HEK293 (cell line): ENCODE results near the gene USP3.

Source experiments
- CTCF ChIA-PET: fragments of 350-600 bp; formaldehyde crosslinking; extraction: SDS; loops from one replicate; lab custom pipeline; 2021; ENCODE audit warnings: antibody characterized with exemption; lab: Yijun Ruan, JAX
- POLR2A ChIA-PET: fragments of 300-600 bp; formaldehyde crosslinking; extraction: SDS; loops from one replicate; lab custom pipeline; 2020; ENCODE audit warnings: antibody characterized with exemption, inconsistent platforms; lab: Yijun Ruan, JAX
- H3K27ac ChIP-seq: fragments of 200-500 bp; sonication (Bioruptor generic); 2 replicates; pipeline ENCODE4 v1.5.1; 2014; ENCODE audit warnings: low read depth, low read length, control low read depth, inconsistent platforms; ENCODE audit errors: extremely low read depth
- H3K36me3 ChIP-seq, 2 experiments: fragments of 200-500 bp in 1 of 2; sonication (Bioruptor generic) in 1 of 2; 1 replicate in 1 of 2; 2 replicates in 1 of 2; pipeline ENCODE4 v1.5.1; 2014 to 2017; ENCODE audit warnings: inconsistent platforms in 2 of 2, low read length in 2 of 2; ENCODE audit not compliant: control insufficient read depth in 2 of 2, insufficient read depth in 1 of 2
- H3K4me1 ChIP-seq: fragments of 200-500 bp; sonication (Bioruptor generic); 2 replicates; pipeline ENCODE4 v1.5.1; 2014; ENCODE audit warnings: mild to moderate bottlenecking, low read length, inconsistent platforms; ENCODE audit not compliant: control insufficient read depth, insufficient read depth
- H3K4me3 ChIP-seq: 2 replicates; pipeline ENCODE4 v1.5.1; 2011; ENCODE audit warnings: low read depth, mild to moderate bottlenecking, control low read depth, low read length, moderate library complexity
- H3K9me3 ChIP-seq: fragments of 200-500 bp; sonication (Bioruptor generic); 2 replicates; pipeline ENCODE4 v1.5.1; 2014; ENCODE audit warnings: low read depth, low read length, inconsistent platforms; ENCODE audit not compliant: control insufficient read depth, insufficient read depth
- GLIS2 ChIP-seq: fragments of 450-650 bp; formaldehyde crosslinking; IDR thresholded peaks from 2 replicates; pipeline ENCODE4 v1.5.1; 2016; ENCODE audit warnings: missing biosample characterization, missing genetic modification characterization
- KLF10 ChIP-seq: fragments of 450-650 bp; IDR thresholded peaks from 2 replicates; pipeline ENCODE4 v1.5.1; 2018; ENCODE audit warnings: missing biosample characterization, mild to moderate bottlenecking, missing genetic modification characterization
- KLF8 ChIP-seq: fragments of 450-650 bp; formaldehyde crosslinking; IDR thresholded peaks from 2 replicates; pipeline ENCODE4 v1.5.1; 2016; ENCODE audit warnings: missing biosample characterization, missing genetic modification characterization
- PRDM10 ChIP-seq: fragments of 450-650 bp; formaldehyde crosslinking; IDR thresholded peaks from 2 replicates; pipeline ENCODE4 v1.5.1; 2016; ENCODE audit warnings: missing biosample characterization, missing genetic modification characterization
- PRDM4 ChIP-seq: fragments of 450-650 bp; formaldehyde crosslinking; IDR thresholded peaks from 2 replicates; pipeline ENCODE4 v1.5.1; 2017; ENCODE audit warnings: missing biosample characterization, missing genetic modification characterization
- SP7 ChIP-seq: fragments of 450-650 bp; formaldehyde crosslinking; IDR thresholded peaks from 2 replicates; pipeline ENCODE4 v1.5.1; 2016; ENCODE audit warnings: missing biosample characterization, missing genetic modification characterization
- ZBTB11 ChIP-seq: fragments of 450-650 bp; formaldehyde crosslinking; conservative IDR thresholded peaks from 2 replicates; pipeline ENCODE4 v1.5.1; 2016; ENCODE audit warnings: low read depth, missing biosample characterization, missing genetic modification characterization
- ZBTB20 ChIP-seq: fragments of 450-650 bp; formaldehyde crosslinking; IDR thresholded peaks from 2 replicates; pipeline ENCODE4 v1.5.1; 2016; ENCODE audit warnings: missing biosample characterization, missing genetic modification characterization
- ZBTB21 ChIP-seq: fragments of 450-650 bp; formaldehyde crosslinking; IDR thresholded peaks from 2 replicates; pipeline ENCODE4 v1.5.1; 2017; ENCODE audit warnings: missing biosample characterization, missing genetic modification characterization
- ZBTB26 ChIP-seq: fragments of 450-650 bp; formaldehyde crosslinking; optimal IDR thresholded peaks from 2 replicates; pipeline ENCODE3; 2016; ENCODE audit warnings: missing biosample characterization, mild to moderate bottlenecking, missing genetic modification characterization
- ZBTB8A ChIP-seq: fragments of 450-650 bp; formaldehyde crosslinking; IDR thresholded peaks from 2 replicates; pipeline ENCODE4 v1.5.1; 2016; ENCODE audit warnings: missing biosample characterization, missing genetic modification characterization
- ZIC2 ChIP-seq: fragments of 450-650 bp; formaldehyde crosslinking; IDR thresholded peaks from 2 replicates; pipeline ENCODE4 v1.5.1; 2016; ENCODE audit warnings: missing biosample characterization, missing genetic modification characterization
- ZNF248 ChIP-seq: fragments of 450-650 bp; formaldehyde crosslinking; IDR thresholded peaks from 2 replicates; pipeline ENCODE4 v1.5.1; 2017; ENCODE audit warnings: missing biosample characterization, missing genetic modification characterization
- ZNF274 ChIP-seq, 2 experiments: fragments of 200-500 bp in 1 of 2; fragments of 450-650 bp in 1 of 2; sonication (Bioruptor generic) in 1 of 2; formaldehyde crosslinking in 1 of 2; IDR thresholded peaks; 2 replicates each; pipeline versions ENCODE4 v1.5.1 to v1.6.1; 2014 to 2016; ENCODE audit warnings: borderline replicate concordance in 1 of 2, inconsistent platforms in 1 of 2, low read length in 1 of 2, missing biosample characterization in 1 of 2, missing genetic modification characterization in 1 of 2
- ZNF324 ChIP-seq: fragments of 450-650 bp; formaldehyde crosslinking; IDR thresholded peaks from 2 replicates; pipeline ENCODE4 v1.5.1; 2016; ENCODE audit warnings: missing biosample characterization, missing genetic modification characterization
- ZNF335 ChIP-seq: fragments of 450-650 bp; formaldehyde crosslinking; conservative IDR thresholded peaks from 2 replicates; pipeline ENCODE4 v1.5.1; 2016; ENCODE audit warnings: missing biosample characterization, missing genetic modification characterization
- ZNF350 ChIP-seq: fragments of 450-650 bp; formaldehyde crosslinking; IDR thresholded peaks from 2 replicates; pipeline ENCODE4 v1.5.0; 2017; ENCODE audit warnings: missing biosample characterization, mild to moderate bottlenecking, missing genetic modification characterization
- ZNF510 ChIP-seq: fragments of 450-650 bp; formaldehyde crosslinking; IDR thresholded peaks from 2 replicates; pipeline ENCODE4 v1.5.1; 2018; ENCODE audit warnings: mild to moderate bottlenecking, missing genetic modification characterization, missing biosample characterization; ENCODE audit not compliant: insufficient replicate concordance
- ZNF654 ChIP-seq: fragments of 450-650 bp; formaldehyde crosslinking; IDR thresholded peaks from 2 replicates; pipeline ENCODE4 v1.5.1; 2016; ENCODE audit warnings: low read depth, missing biosample characterization, missing genetic modification characterization
- ZXDB ChIP-seq: fragments of 450-650 bp; formaldehyde crosslinking; IDR thresholded peaks from 2 replicates; pipeline ENCODE4 v1.5.1; 2016; ENCODE audit warnings: missing biosample characterization, missing genetic modification characterization

The USP3 gene

GRCh38 chr15:63504979-63505841, 817 bp downstream of the USP3 start:
- CTCF ChIA-PET = interaction anchor here (0.5 to 1.6 kb wide), 6 partner anchors 12 to 38 kb away, joined by 3 to 6 read pairs (median 4); no protein-coding TSS in a partner anchor
- Histone ChIP-seq H3K36me3 (no peaks in the 10 kb centered on the region), H3K27ac (peak overlapping the region; percentile 92), H3K9me3 (no peaks in the 10 kb centered on the region), H3K4me3 (peak overlapping the region; percentile 80), H3K4me1 (peaks cover 31% of the 10 kb centered on the region)
- POLR2A ChIA-PET = interaction anchor here (0.6 to 2.2 kb wide), 7 partner anchors 13 to 228 kb away, joined by 3 to 10 read pairs (median 3); partner anchors contain the start of gene APH1B
- no peak for TF ChIP-seq ZBTB11 (tag by site-specific recombination)
- 0 out of 2 replicates have a peak, but pooled peaks have one; percentile 8 for TF ChIP-seq SP7 (tag by site-specific recombination)
- TF ChIP-seq KLF10 = 0 out of 2 replicates have a peak, but pooled peaks have one; percentile 21
- no peak for TF ChIP-seq ZBTB21
- no peak for TF ChIP-seq GLIS2 (tag by site-specific recombination)
- TF ChIP-seq ZNF654 (tag by site-specific recombination) = no peak
- TF ChIP-seq ZNF274 (IDR thresholded peaks at IDR 0.05; ENCODE audit: low read length) = no peak
- TF ChIP-seq ZNF274 (tag by site-specific recombination; IDR thresholded peaks at IDR 0.05; ENCODE audit: borderline replicate concordance) = no peak
- peak; percentile 86 for TF ChIP-seq ZBTB8A
- 0 out of 2 replicates have a peak, but pooled peaks have one; percentile 33 for TF ChIP-seq ZXDB (tag by site-specific recombination)
- TF ChIP-seq PRDM4 (tag by site-specific recombination) = peak; percentile 47; the same call in 1 of the 2 replicates
- TF ChIP-seq ZNF350 = no peak
- TF ChIP-seq ZIC2 (tag by site-specific recombination) = no peak
- no peak for TF ChIP-seq KLF8 (tag by site-specific recombination)
- TF ChIP-seq ZBTB26 (tag by site-specific recombination) = peak; percentile 37
- TF ChIP-seq PRDM10 = peak; percentile 29; the same call in 1 of the 2 replicates
- no peak for TF ChIP-seq ZNF510 (tag by site-specific recombination)
- peak; percentile 64 for TF ChIP-seq ZNF335 (tag by site-specific recombination)
- TF ChIP-seq ZNF324 (tag by site-specific recombination) = no peak
- 0 out of 2 replicates have a peak, but pooled peaks have one; percentile 7 for TF ChIP-seq ZBTB20 (tag by site-specific recombination)
- TF ChIP-seq ZNF248 (tag by site-specific recombination) = no peak
